Measurements from ENCODE around the gene BNIP3. TPM values are rescaled to one million over a fixed set of nuclear protein-coding genes. Genes with fewer than 3 reads are reported as not detected.

The BNIP3 gene
- total RNA-seq, 3 donors from 2014 or later = 2.5 to 25.8 (median 5.6) TPM

- ATAC-seq (no peak), DNase-seq (no peak)
- Histone ChIP-seq H3K9me3 (peaks cover 7% of the 10 kb centered on the region), H3K36me3 (ENCODE audit: low read depth) (no peaks in the 10 kb centered on the region), H3K4me3 (no peak overlapping the region), H3K4me1 (ENCODE audit: low read depth) (peaks cover 17% of the 10 kb centered on the region)
- intact Hi-C loops (cut with DNase I, micrococcal nuclease) = no loop called here
- no peak for TF ChIP-seq CTCF (IDR thresholded peaks at IDR 0.05)
These were observed 52.4 kb downstream of the BNIP3 start for GRCh38 chr10:131929122-131929845.

GRCh38 chr10:131928248-131929095 lies 53.3 kb downstream of the BNIP3 start:
- no peak for TF ChIP-seq CTCF (IDR thresholded peaks at IDR 0.05)
- Histone ChIP-seq H3K9me3 (peaks cover 7% of the 10 kb centered on the region), H3K4me3 (no peak overlapping the region), H3K4me1 (ENCODE audit: low read depth) (peaks cover 16% of the 10 kb centered on the region), H3K36me3 (ENCODE audit: low read depth) (no peaks in the 10 kb centered on the region)
- intact Hi-C loops (cut with DNase I, micrococcal nuclease) = no loop called here
- ATAC-seq (no peak), DNase-seq (no peak)

GRCh38 chr10:131926743-131927595 lies 54.8 kb downstream of the BNIP3 start:
- no peak for TF ChIP-seq CTCF (IDR thresholded peaks at IDR 0.05)
- no peaks in the 10 kb centered on the region for H3K36me3 ChIP-seq (ENCODE audit: low read depth)
- H3K4me3 ChIP-seq = no peak overlapping the region
- no peak for ATAC-seq
- intact Hi-C loops (cut with DNase I, micrococcal nuclease) = no loop called here
- peaks cover 7% of the 10 kb centered on the region for H3K9me3 ChIP-seq
- peaks cover 7% of the 10 kb centered on the region for H3K4me1 ChIP-seq (ENCODE audit: low read depth)
- DNase-seq = no peak

- H3K36me3 ChIP-seq (ENCODE audit: low read depth) = no peaks in the 10 kb centered on the region
- no peak overlapping the region for H3K4me3 ChIP-seq
- H3K9me3 ChIP-seq = peaks cover 7% of the 10 kb centered on the region
- intact Hi-C loops (cut with DNase I, micrococcal nuclease) = no loop called here
- ATAC-seq (no peak), DNase-seq (no peak)
- TF ChIP-seq CTCF (IDR thresholded peaks at IDR 0.05) = no peak
- H3K4me1 ChIP-seq (ENCODE audit: low read depth) = peaks cover 7% of the 10 kb centered on the region
These were observed 55.5 kb downstream of the BNIP3 start for GRCh38 chr10:131926253-131926652.

GRCh38 chr10:131925716-131926115 lies 56.0 kb downstream of the BNIP3 start:
- intact Hi-C loops (cut with DNase I, micrococcal nuclease) = no loop called here
- H3K9me3 ChIP-seq = peaks cover 7% of the 10 kb centered on the region
- no peaks in the 10 kb centered on the region for H3K36me3 ChIP-seq (ENCODE audit: low read depth)
- peaks cover 7% of the 10 kb centered on the region for H3K4me1 ChIP-seq (ENCODE audit: low read depth)
- DNase-seq (no peak), ATAC-seq (no peak)
- no peak for TF ChIP-seq CTCF (IDR thresholded peaks at IDR 0.05)
- no peak overlapping the region for H3K4me3 ChIP-seq
